Activated CD4-positive, alpha-beta T cell treated with anti-CD3 and anti-CD28 coated beads, Interleukin-10, Interleukin-2, amounts not matched to agents 100 ng/mL and 50 ng/mL, durations not matched to agents 16 hours and 8 hours (primary cell): Measurements from ENCODE around the gene BTBD10.

Source experiments
- DNase-seq: peaks from one replicate; pipeline ENCODE4 v3.0.0-alpha.2; 2020

BTBD10 gene

GRCh38 chr11:13373216-13373615, 89.8 kb downstream of the BTBD10 start:
- no peak for DNase-seq

GRCh38 chr11:13368041-13368446, 95.0 kb downstream of the BTBD10 start:
- DNase-seq, result no peak

GRCh38 chr11:13367115-13367514, 95.9 kb downstream of the BTBD10 start:
- no peak for DNase-seq

GRCh38 chr11:13366266-13367026, 96.6 kb downstream of the BTBD10 start:
- no peak for DNase-seq

- no peak for DNase-seq
These were observed 98.6 kb downstream of the BTBD10 start for GRCh38 chr11:13364388-13364787.

GRCh38 chr11:13362596-13363109, 100.4 kb downstream of the BTBD10 start:
- no peak for DNase-seq

- no peak for DNase-seq
These were observed 104.3 kb downstream of the BTBD10 start for GRCh38 chr11:13358596-13359270.

- no peak for DNase-seq
These were observed 105.8 kb downstream of the BTBD10 start for GRCh38 chr11:13357232-13357631.

GRCh38 chr11:13355191-13355590, 107.8 kb downstream of the BTBD10 start:
- DNase-seq, result no peak

GRCh38 chr11:13354335-13354734, 108.7 kb downstream of the BTBD10 start:
- DNase-seq, result no peak

GRCh38 chr11:13352711-13353110, 110.3 kb downstream of the BTBD10 start:
- no peak for DNase-seq

- DNase-seq, result no peak
These were observed 113.4 kb downstream of the BTBD10 start for GRCh38 chr11:13349581-13349980.

GRCh38 chr11:13349046-13349445, 114.0 kb downstream of the BTBD10 start:
- no peak for DNase-seq

- DNase-seq, result no peak
These were observed 114.7 kb downstream of the BTBD10 start for GRCh38 chr11:13348305-13348704.

GRCh38 chr11:13347901-13348300, 115.1 kb downstream of the BTBD10 start:
- DNase-seq, result no peak

- DNase-seq, result no peak
These were observed 116.6 kb downstream of the BTBD10 start for GRCh38 chr11:13346470-13346869.

GRCh38 chr11:13344818-13345217, 118.2 kb downstream of the BTBD10 start:
- no peak for DNase-seq

- peak; percentile 77 for DNase-seq
These were observed 118.9 kb downstream of the BTBD10 start for GRCh38 chr11:13343931-13344717.

- no peak for DNase-seq
These were observed 120.0 kb downstream of the BTBD10 start for GRCh38 chr11:13343067-13343466.

GRCh38 chr11:13341026-13341425, 122.0 kb downstream of the BTBD10 start:
- no peak for DNase-seq

- peak; percentile 69 for DNase-seq
These were observed 123.5 kb downstream of the BTBD10 start for GRCh38 chr11:13339195-13340153.

- peak; percentile 45 for DNase-seq
These were observed 124.5 kb downstream of the BTBD10 start for GRCh38 chr11:13338427-13339069.
